GM12864 (cell line): ENCODE results near the gene HTR4.

Experiments used
- DNase-seq: peaks from one replicate; pipeline ENCODE4 v3.0.0-alpha.2; 2011; ENCODE audit warnings: low read depth
- H3K4me3 ChIP-seq: 2 replicates; pipeline ENCODE4 v1.5.1; 2011; ENCODE audit warnings: mild to moderate bottlenecking, low read depth, low read length, control low read depth
- CTCF ChIP-seq: IDR thresholded peaks from 2 replicates; pipeline ENCODE4 v1.5.1; 2011; ENCODE audit warnings: low read depth, mild to moderate bottlenecking, moderate library complexity, low read length, control low read depth, inconsistent platforms; ENCODE audit errors: missing control alignments

HTR4 gene

GRCh38 chr5:148625250-148625649, 29.1 kb downstream of the HTR4 start:
- H3K4me3 ChIP-seq = no peak overlapping the region
- no peak for DNase-seq
- TF ChIP-seq CTCF = no peak

- DNase-seq = no peak
- TF ChIP-seq CTCF = no peak
- no peak overlapping the region for H3K4me3 ChIP-seq
These were observed 30.6 kb downstream of the HTR4 start for GRCh38 chr5:148623741-148624140.

- no peak for DNase-seq
- H3K4me3 ChIP-seq = no peak overlapping the region
- TF ChIP-seq CTCF = no peak
These were observed 31.2 kb downstream of the HTR4 start for GRCh38 chr5:148623101-148623500.

- DNase-seq = no peak
- H3K4me3 ChIP-seq = no peak overlapping the region
- no peak for TF ChIP-seq CTCF
These were observed 33.6 kb downstream of the HTR4 start for GRCh38 chr5:148620696-148621095.

- DNase-seq = no peak
- TF ChIP-seq CTCF = no peak
- H3K4me3 ChIP-seq = no peak overlapping the region
These were observed 34.2 kb downstream of the HTR4 start for GRCh38 chr5:148620091-148620490.

- DNase-seq = no peak
- TF ChIP-seq CTCF = no peak
- no peak overlapping the region for H3K4me3 ChIP-seq
These were observed 34.8 kb downstream of the HTR4 start for GRCh38 chr5:148619484-148619883.

- no peak for DNase-seq
- TF ChIP-seq CTCF = no peak
These were observed 38.6 kb downstream of the HTR4 start for GRCh38 chr5:148615644-148616275.

More at GRCh38 chr5:148615644-148616275, 38.6 kb downstream of the HTR4 start:
- no peak overlapping the region for H3K4me3 ChIP-seq
